ENCODE data around the gene TPRA1. TPM values are rescaled to one million over a fixed set of nuclear protein-coding genes. Genes with fewer than 3 reads are reported as not detected.

TPRA1 gene
- total RNA-seq, 1 experiment from 2014 or later = 35.1 TPM

GRCh38 chr3:127639173-127640041, 48.9 kb upstream of the TPRA1 start:
- H3K4me3 ChIP-seq (replicated peaks in 1 of 2; ENCODE audit: low read depth in 1 of 2, low read length in 2 of 2) = no peak overlapping the region
- no peaks in the 10 kb centered on the region for H3K9me3 ChIP-seq (ENCODE audit: control insufficient read depth in 1 of 2, insufficient read depth in 1 of 2, low read depth in 1 of 2, low read length in 2 of 2)
- no peaks in the 10 kb centered on the region for H3K79me2 ChIP-seq (ENCODE audit: insufficient read depth, low read length)
- RAD21 ChIA-PET (ENCODE audit: low non-redundant PET in 1 of 2, low total read pairs in 2 of 2, uncharacterized antibody in 2 of 2, unreplicated experiment in 2 of 2) = no interaction called here
- no peak overlapping the region for H3K4me2 ChIP-seq (ENCODE audit: low read length)
- no peak overlapping the region for H3K27ac ChIP-seq (ENCODE audit: low read depth, low read length)
- intact Hi-C loops (cut with micrococcal nuclease) = no loop called here
- no peak overlapping the region for H2AFZ ChIP-seq (ENCODE audit: low read depth, low read length, poor library complexity, severe bottlenecking)
- H3K4me1 ChIP-seq (ENCODE audit: control insufficient read depth in 1 of 2, insufficient read depth in 2 of 2, low read length in 2 of 2) = peaks cover 0 to 4% of the 10 kb centered on the region in 2 experiments; a peak in 1 of 4 replicates
- POLR2A ChIA-PET = no interaction called here
- H4K20me1 ChIP-seq (ENCODE audit: insufficient read depth) = no peaks in the 10 kb centered on the region
- DNase-seq (ENCODE audit: low read depth, low spot score) (no peak), ATAC-seq (0 out of 2 replicates have a peak, but pooled peaks have one; percentile 16)
- CTCF ChIA-PET = no interaction called here
- no peaks in the 10 kb centered on the region for H3K36me3 ChIP-seq (ENCODE audit: control insufficient read depth in 1 of 2, insufficient read depth in 2 of 2, low read length in 2 of 2)
- no TSS peak for BruUV-seq (replicated peaks)
- TF ChIP-seq EGR1 (IDR thresholded peaks at IDR 0.05; ENCODE audit: low read depth) (no peak), SIN3A (IDR thresholded peaks at IDR 0.05; ENCODE audit: low read depth) (no peak), TCF7L2 (IDR thresholded peaks at IDR 0.05; ENCODE audit: borderline replicate concordance, extremely low read depth, insufficient read depth, insufficient read length) (no peak), EZH2 (IDR thresholded peaks at IDR 0.05) (no peak), ATF3 (IDR thresholded peaks at IDR 0.05) (no peak), EZH2phosphoT487 (IDR thresholded peaks at IDR 0.05; ENCODE audit: borderline replicate concordance) (no peak), JUND (IDR thresholded peaks at IDR 0.05) (no peak), ZNF274 (IDR thresholded peaks at IDR 0.05; ENCODE audit: low read depth, low read length) (no peak), POLR2AphosphoS5 (IDR thresholded peaks at IDR 0.05; ENCODE audit: low read depth, low read length) (no peak), CTCF (IDR thresholded peaks at IDR 0.05 in 2 of 3, conservative IDR thresholded peaks at IDR 0.05 in 1 of 3; ENCODE audit: borderline replicate concordance in 1 of 3, insufficient read depth in 1 of 3, low read depth in 2 of 3, low read length in 2 of 3) (no peak), SRF (IDR thresholded peaks at IDR 0.05; ENCODE audit: low read depth) (no peak), CBX3 (IDR thresholded peaks at IDR 0.05; ENCODE audit: low read depth) (no peak), REST (IDR thresholded peaks at IDR 0.05; ENCODE audit: low read depth) (no peak), RAD21 (IDR thresholded peaks at IDR 0.05; ENCODE audit: low read depth) (no peak), ZFX (IDR thresholded peaks at IDR 0.05) (no peak), CEBPB (IDR thresholded peaks at IDR 0.05; ENCODE audit: low read depth) (no peak), ZBTB33 (IDR thresholded peaks at IDR 0.05; ENCODE audit: extremely low read depth, insufficient replicate concordance, low read length) (no peak), YY1 (IDR thresholded peaks at IDR 0.05; ENCODE audit: extremely low read depth, insufficient replicate concordance, low read depth, low read length) (no peak), MAX (IDR thresholded peaks at IDR 0.05) (no peak)
- H3K9ac ChIP-seq (ENCODE audit: low read length) = no peak overlapping the region
- no peaks in the 10 kb centered on the region for H3K9me2 ChIP-seq (ENCODE audit: insufficient read depth)
- no peaks in the 10 kb centered on the region for H3K27me3 ChIP-seq (ENCODE audit: insufficient read depth, low read length)
